HepG2 (cell line): ENCODE measurements around the gene ELAC2. TPM values are rescaled to one million over a fixed set of nuclear protein-coding genes. Genes with fewer than 3 reads are reported as not detected.

Source experiments
- ATAC-seq: fragments of 200-7000 bp; cut with Tn5 transposase; 3 replicates; pipeline ENCODE4 v1.9.1; 2020; ENCODE audit warnings: mild to moderate bottlenecking, moderate library complexity
- BruUV-seq: library from RNA; stranded (reverse); fragments of 400-500 nt; replicated peaks from 2 replicates; lab custom pipeline; 2021; lab: Mats Ljungman, UMichigan
- CTCF ChIA-PET: fragments of 300-600 bp; formaldehyde crosslinking; extraction: SDS; loops from one replicate; lab custom pipeline; 2021; ENCODE audit warnings: low total read pairs, inconsistent platforms, low intra/inter-chr PET ratio; lab: Yijun Ruan, JAX
- POLR2A ChIA-PET: fragments of 350-600 bp; sonication (Branson Sonifier 250); formaldehyde crosslinking; loops from one replicate; lab custom pipeline; 2020; ENCODE audit warnings: antibody characterized with exemption, inconsistent platforms; lab: Yijun Ruan, JAX
- DNase-seq: peaks from one replicate; pipeline ENCODE4 v3.0.0-alpha.2; 2015; ENCODE audit warnings: low spot score
- FAIRE-seq: peaks from 3 replicates; lab custom pipeline; 2011; peaks lifted over from hg19 to GRCh38; lab: Jason Lieb, UNC
- H2AFZ ChIP-seq: one replicate; pipeline ENCODE4 v1.6.1; 2011; ENCODE audit warnings: low read length, inconsistent platforms
- H3K27ac ChIP-seq: fragments of 300-600 bp; 3 replicates; pipeline ENCODE4 v1.8.0; 2011; ENCODE audit warnings: mixed run types, mild to moderate bottlenecking, mixed read lengths, low read length, inconsistent platforms; ENCODE audit not compliant: insufficient read depth; ENCODE audit errors: extremely low read length
- H3K27me3 ChIP-seq, 2 experiments: fragments of 200-600 bp in 1 of 2; 2 replicates in 1 of 2; 3 replicates in 1 of 2; pipeline versions ENCODE4 v1.6.0 to v1.8.0; 2011; ENCODE audit warnings: low read length in 2 of 2, mild to moderate bottlenecking in 2 of 2, moderate library complexity in 2 of 2, inconsistent platforms in 1 of 2; ENCODE audit not compliant: insufficient read depth in 2 of 2, control insufficient read depth in 1 of 2
- H3K36me3 ChIP-seq, 2 experiments: fragments of 200-600 bp in 1 of 2; replicated peaks in 1 of 2; 2 replicates in 1 of 2; 3 replicates in 1 of 2; pipeline versions ENCODE4 v1.5.1 to v1.8.0; 2011; ENCODE audit warnings: low read length in 2 of 2, inconsistent platforms in 1 of 2; ENCODE audit not compliant: insufficient read depth in 2 of 2, control insufficient read depth in 1 of 2
- H3K4me1 ChIP-seq: 2 replicates; pipeline ENCODE4 v1.5.1; 2012; ENCODE audit warnings: low read length, inconsistent platforms; ENCODE audit not compliant: insufficient read depth
- H3K4me2 ChIP-seq: 2 replicates; pipeline ENCODE4 v1.6.0; 2011; ENCODE audit warnings: low read depth, low read length, inconsistent platforms
- H3K4me3 ChIP-seq, 3 experiments: fragments of 200-600 bp in 1 of 3; sonication (generic), shearing (Covaris generic) in 1 of 3; replicated peaks in 1 of 3; 2 replicates each; pipeline ENCODE4 v1.5.1; 2011 to 2016; ENCODE audit warnings: low read length in 3 of 3, inconsistent platforms in 2 of 3, low read depth in 2 of 3, mild to moderate bottlenecking in 2 of 3, control low read depth in 1 of 3, mixed read lengths in 1 of 3; ENCODE audit not compliant: insufficient read depth in 1 of 3
- H3K79me2 ChIP-seq: one replicate; pipeline ENCODE4 v1.6.1; 2011; ENCODE audit warnings: low read length, inconsistent platforms; ENCODE audit not compliant: insufficient read depth
- H3K9ac ChIP-seq: 2 replicates; pipeline ENCODE4 v1.6.0; 2011; ENCODE audit warnings: mild to moderate bottlenecking, low read depth, low read length, inconsistent platforms; ENCODE audit not compliant: insufficient read depth
- H3K9me3 ChIP-seq: 2 replicates; pipeline ENCODE4 v1.5.1; 2012; ENCODE audit warnings: mild to moderate bottlenecking, low read length
- H4K20me1 ChIP-seq: 2 replicates; pipeline ENCODE4 v1.6.0; 2011; ENCODE audit warnings: inconsistent platforms, mild to moderate bottlenecking, low read length, moderate library complexity; ENCODE audit not compliant: insufficient read depth
- ARNTL ChIP-seq: sonication (generic); formaldehyde crosslinking; IDR thresholded peaks from 2 replicates; pipeline ENCODE4 v1.4.0; 2020; ENCODE audit warnings: mild to moderate bottlenecking, missing genetic modification reagents
- HNRNPUL1 ChIP-seq: fragments of 200-400 bp; formaldehyde crosslinking; IDR thresholded peaks from 2 replicates; pipeline ENCODE4 v1.6.1; 2017; ENCODE audit warnings: low read depth, mild to moderate bottlenecking, low read length, moderate library complexity
- MEIS2 ChIP-seq: sonication (generic); formaldehyde crosslinking; IDR thresholded peaks from 2 replicates; pipeline ENCODE4 v1.9.0; 2021; ENCODE audit warnings: mild to moderate bottlenecking, missing genetic modification reagents
- NPAS2 ChIP-seq: sonication (generic); formaldehyde crosslinking; IDR thresholded peaks from 2 replicates; pipeline ENCODE4 v1.8.0; 2022; ENCODE audit warnings: mild to moderate bottlenecking, missing genetic modification reagents, borderline replicate concordance
- REL ChIP-seq: sonication (generic); formaldehyde crosslinking; conservative IDR thresholded peaks from 2 replicates; pipeline ENCODE4 v1.8.0; 2022; ENCODE audit warnings: mild to moderate bottlenecking, missing genetic modification reagents, moderate library complexity
- SAP130 ChIP-seq: IDR thresholded peaks from 2 replicates; pipeline ENCODE4 v1.6.1; 2016; ENCODE audit warnings: low read depth
- SNAPC2 ChIP-seq: sonication (generic); formaldehyde crosslinking; IDR thresholded peaks from 2 replicates; pipeline ENCODE4 v1.8.1; 2022; ENCODE audit warnings: mild to moderate bottlenecking, missing genetic modification reagents
- SPEN ChIP-seq: sonication (generic); formaldehyde crosslinking; IDR thresholded peaks from 2 replicates; pipeline ENCODE4 v1.5.1; 2020; ENCODE audit warnings: low read depth, mild to moderate bottlenecking, missing genetic modification reagents
- WGBS: methylation state at CpG from one replicate; pipeline ENCODE4 v1.1.6; 2017; ENCODE audit warnings: low lambda C conversion rate; 5-methylcytosine and 5-hydroxymethylcytosine counted together
- in situ Hi-C: cut with HindIII; loops from 2 replicates; pipeline ENCODE4 v1.10.0; 2017; ENCODE audit warnings: low pct_unique_long_range_greater_than_20kb; ENCODE audit not compliant: extremely low pct_ligation_motif_present
- intact Hi-C: fragments of 100-400 bp; cut with micrococcal nuclease; formaldehyde crosslinking; loops from one replicate; pipeline ENCODE4 v1.10.0; 2022; ENCODE audit not compliant: unreplicated experiment
- polyA plus RNA-seq, 8 experiments: library from polyadenylated mRNA; depleted of rRNA in 3 of 8; stranded (reverse) in 7 of 8; unstranded in 1 of 8; fragments of >200 nt; fragmentation: Illumina TruSeq in 4 of 8; extraction: Trizol in 4 of 8; gene quantifications; 2 replicates each; pipeline versions ENCODE4 v1.2.1 to v1.2.3, GENCODE V29; 2011 to 2016; ENCODE audit warnings: low read depth in 4 of 8, missing spikeins in 1 of 8, mixed read lengths in 1 of 8; ENCODE audit not compliant: insufficient read depth in 1 of 8
- total RNA-seq, 5 experiments: library from RNA; depleted of rRNA; stranded (reverse); fragments of >200 nt; fragmentation: Illumina TruSeq; extraction: Trizol; gene quantifications; 2 replicates each; pipeline ENCODE4 v1.2.3, GENCODE V29; 2016; ENCODE audit warnings: low read depth in 1 of 5
- TF ChIP-seq, protein P1 (sequence below): sonication (generic); formaldehyde crosslinking; IDR thresholded peaks from 2 replicates; pipeline ENCODE4 v1.4.0; 2020; ENCODE audit warnings: missing genetic modification reagents, borderline replicate concordance
- TF ChIP-seq, protein P2 (sequence below): sonication (generic); formaldehyde crosslinking; IDR thresholded peaks from 2 replicates; pipeline ENCODE4 v1.8.0; 2022; ENCODE audit warnings: missing genetic modification reagents, mild to moderate bottlenecking, borderline replicate concordance

Gene ELAC2
- total and polyA plus RNA-seq, 2 of the 13 experiments (the other 11 are each of a cell fraction or from before 2014, with no cell fraction given), result 35.6 to 50.4 TPM

DNA sequence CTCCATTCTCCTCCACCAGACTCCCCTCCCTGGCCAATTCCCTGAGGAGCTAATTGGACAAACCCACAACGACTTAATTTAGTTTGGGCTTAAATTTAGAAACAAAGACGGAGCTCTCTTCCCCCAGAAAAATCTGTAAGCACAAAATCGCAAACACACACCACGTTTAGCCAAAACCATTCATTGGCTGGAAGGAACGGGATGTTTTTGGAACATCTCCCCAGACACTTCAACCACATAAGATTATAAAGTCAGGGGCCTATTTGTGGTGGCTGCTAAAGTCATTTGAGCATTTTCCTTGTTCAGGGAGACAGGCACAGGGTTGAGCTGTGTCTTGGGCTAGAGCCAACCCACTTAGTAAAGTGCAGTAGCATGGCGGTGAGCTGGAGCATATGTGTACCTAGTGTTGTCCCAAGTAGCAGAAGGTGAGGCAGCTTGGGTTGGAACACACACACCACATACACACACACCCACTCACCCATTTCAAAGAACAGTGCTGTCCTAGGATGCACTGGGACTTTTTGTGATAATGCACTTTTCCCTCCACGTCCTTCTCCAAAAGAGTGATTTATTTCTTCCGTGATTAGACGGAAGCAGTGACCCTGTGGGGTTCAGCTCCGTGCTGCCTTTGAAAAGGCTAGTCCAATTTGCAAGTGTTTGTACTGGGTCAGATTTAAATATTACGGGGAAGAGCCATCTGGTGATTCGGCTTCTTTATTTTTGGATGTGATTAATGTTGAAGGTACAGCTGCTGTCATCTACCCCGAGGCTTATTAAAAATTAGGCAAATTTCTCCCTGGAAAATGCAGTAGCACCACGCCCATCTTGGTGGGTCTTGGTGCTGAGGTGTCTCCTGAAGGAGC, 32.2 kb downstream of the ELAC2 start:
- WGBS, result 76% methylated on average over 11 of the region's 14 CpGs
- ATAC-seq (no peak), DNase-seq (no peak), FAIRE-seq (no peak)
- no peaks in the 10 kb centered on the region for H3K9me3 ChIP-seq
- CTCF ChIA-PET, result no interaction called here
- in situ Hi-C loops (no loop called here), intact Hi-C loops (no loop called here)
- H2AFZ ChIP-seq, result no peak overlapping the region
- no peaks in the 10 kb centered on the region for H3K27me3 ChIP-seq
- no peak for TF ChIP-seq SPEN (CRISPR knock-in tag)
- no peak for TF ChIP-seq ARNTL
- TF ChIP-seq SNAPC2, result no peak
- no peak for TF ChIP-seq NPAS2
- POLR2A ChIA-PET, result no interaction called here
- no peak overlapping the region for H3K27ac ChIP-seq
- H4K20me1 ChIP-seq, result no peaks in the 10 kb centered on the region
- H3K9ac ChIP-seq, result no peak overlapping the region
- H3K4me2 ChIP-seq, result no peak overlapping the region
- BruUV-seq, result no TSS peak
- H3K4me3 ChIP-seq, result no peak overlapping the region
- H3K36me3 ChIP-seq, result no peaks in the 10 kb centered on the region
- peaks cover 13% of the 10 kb centered on the region for H3K4me1 ChIP-seq
- H3K79me2 ChIP-seq, result no peaks in the 10 kb centered on the region

DNA sequence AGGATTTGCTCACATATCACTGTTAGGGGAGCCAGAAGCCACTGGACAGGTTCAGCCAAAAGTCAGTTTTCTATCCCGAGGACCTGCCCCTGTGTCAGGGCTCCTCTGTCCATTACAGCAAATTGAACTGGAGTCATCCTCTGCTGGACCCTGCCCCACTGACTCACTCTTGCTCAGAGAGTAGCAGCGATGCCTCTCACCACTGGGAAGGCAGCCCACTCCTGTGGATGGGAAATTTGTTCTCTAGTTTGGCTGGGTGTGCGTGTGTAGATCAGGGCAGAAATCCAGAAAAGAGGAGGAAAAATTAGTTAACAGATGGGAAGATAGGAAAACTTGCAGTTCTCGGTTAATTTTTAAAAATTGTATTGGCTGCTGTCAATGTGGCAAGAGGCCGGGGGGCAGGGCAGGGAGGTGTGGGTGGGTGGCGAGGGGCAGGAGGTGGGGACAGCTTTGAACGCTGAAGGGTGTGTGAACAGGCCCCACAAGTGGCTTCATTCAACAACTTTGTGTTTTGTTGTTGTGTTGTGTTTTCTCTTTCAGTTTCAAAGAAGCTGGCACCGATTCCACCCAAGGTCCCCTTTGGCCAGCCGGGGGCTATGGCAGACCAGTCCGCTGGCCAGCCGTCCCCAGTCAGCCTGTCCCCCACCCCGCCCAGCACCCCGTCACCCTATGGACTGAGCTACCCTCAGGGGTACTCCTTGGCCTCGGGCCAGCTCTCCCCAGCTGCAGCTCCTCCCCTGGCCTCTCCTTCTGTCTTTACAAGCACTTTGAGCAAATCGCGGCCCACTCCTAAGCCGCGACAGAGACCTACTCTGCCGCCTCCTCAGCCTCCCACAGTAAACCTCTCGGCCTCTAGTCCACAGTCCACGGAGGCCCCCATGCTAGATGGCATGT, 33.6 kb downstream of the ELAC2 start:
- ATAC-seq, result peak; percentile 57
- H3K4me2 ChIP-seq, result peak overlapping the region; percentile 3; the same call in 1 of the 2 replicates
- H3K9me3 ChIP-seq, result no peaks in the 10 kb centered on the region
- in situ Hi-C loops (no loop called here), intact Hi-C loops (no loop called here)
- no peak overlapping the region for H3K27ac ChIP-seq
- no peak for FAIRE-seq
- 59% methylated on average over 21 of the region's 21 CpGs for WGBS
- BruUV-seq, result no TSS peak
- no peaks in the 10 kb centered on the region for H3K79me2 ChIP-seq
- no peak overlapping the region for H3K9ac ChIP-seq
- H3K4me1 ChIP-seq, result peaks cover 4% of the 10 kb centered on the region; the same call in 1 of the 2 replicates
- H3K36me3 ChIP-seq, result no peaks in the 10 kb centered on the region
- no peaks in the 10 kb centered on the region for H4K20me1 ChIP-seq
- H3K4me3 ChIP-seq, result no peak overlapping the region
- ChIA-PET POLR2A (no interaction called here), CTCF (no interaction called here)
- H3K27me3 ChIP-seq, result no peaks in the 10 kb centered on the region
- no peak for DNase-seq
- H2AFZ ChIP-seq, result no peak overlapping the region
- TF ChIP-seq, protein P1, sequence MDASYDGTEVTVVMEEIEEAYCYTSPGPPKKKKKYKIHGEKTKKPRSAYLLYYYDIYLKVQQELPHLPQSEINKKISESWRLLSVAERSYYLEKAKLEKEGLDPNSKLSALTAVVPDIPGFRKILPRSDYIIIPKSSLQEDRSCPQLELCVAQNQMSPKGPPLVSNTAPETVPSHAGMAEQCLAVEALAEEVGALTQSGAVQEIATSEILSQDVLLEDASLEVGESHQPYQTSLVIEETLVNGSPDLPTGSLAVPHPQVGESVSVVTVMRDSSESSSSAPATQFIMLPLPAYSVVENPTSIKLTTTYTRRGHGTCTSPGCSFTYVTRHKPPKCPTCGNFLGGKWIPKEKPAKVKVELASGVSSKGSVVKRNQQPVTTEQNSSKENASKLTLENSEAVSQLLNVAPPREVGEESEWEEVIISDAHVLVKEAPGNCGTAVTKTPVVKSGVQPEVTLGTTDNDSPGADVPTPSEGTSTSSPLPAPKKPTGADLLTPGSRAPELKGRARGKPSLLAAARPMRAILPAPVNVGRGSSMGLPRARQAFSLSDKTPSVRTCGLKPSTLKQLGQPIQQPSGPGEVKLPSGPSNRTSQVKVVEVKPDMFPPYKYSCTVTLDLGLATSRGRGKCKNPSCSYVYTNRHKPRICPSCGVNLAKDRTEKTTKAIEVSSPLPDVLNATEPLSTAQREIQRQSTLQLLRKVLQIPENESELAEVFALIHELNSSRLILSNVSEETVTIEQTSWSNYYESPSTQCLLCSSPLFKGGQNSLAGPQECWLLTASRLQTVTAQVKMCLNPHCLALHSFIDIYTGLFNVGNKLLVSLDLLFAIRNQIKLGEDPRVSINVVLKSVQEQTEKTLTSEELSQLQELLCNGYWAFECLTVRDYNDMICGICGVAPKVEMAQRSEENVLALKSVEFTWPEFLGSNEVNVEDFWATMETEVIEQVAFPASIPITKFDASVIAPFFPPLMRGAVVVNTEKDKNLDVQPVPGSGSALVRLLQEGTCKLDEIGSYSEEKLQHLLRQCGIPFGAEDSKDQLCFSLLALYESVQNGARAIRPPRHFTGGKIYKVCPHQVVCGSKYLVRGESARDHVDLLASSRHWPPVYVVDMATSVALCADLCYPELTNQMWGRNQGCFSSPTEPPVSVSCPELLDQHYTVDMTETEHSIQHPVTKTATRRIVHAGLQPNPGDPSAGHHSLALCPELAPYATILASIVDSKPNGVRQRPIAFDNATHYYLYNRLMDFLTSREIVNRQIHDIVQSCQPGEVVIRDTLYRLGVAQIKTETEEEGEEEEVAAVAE, result no peak
- TF ChIP-seq HNRNPUL1 (no peak), REL (no peak), SAP130 (CRISPR knock-in tag) (no peak), MEIS2 (CRISPR knock-in tag) (no peak)
- TF ChIP-seq, protein P2, sequence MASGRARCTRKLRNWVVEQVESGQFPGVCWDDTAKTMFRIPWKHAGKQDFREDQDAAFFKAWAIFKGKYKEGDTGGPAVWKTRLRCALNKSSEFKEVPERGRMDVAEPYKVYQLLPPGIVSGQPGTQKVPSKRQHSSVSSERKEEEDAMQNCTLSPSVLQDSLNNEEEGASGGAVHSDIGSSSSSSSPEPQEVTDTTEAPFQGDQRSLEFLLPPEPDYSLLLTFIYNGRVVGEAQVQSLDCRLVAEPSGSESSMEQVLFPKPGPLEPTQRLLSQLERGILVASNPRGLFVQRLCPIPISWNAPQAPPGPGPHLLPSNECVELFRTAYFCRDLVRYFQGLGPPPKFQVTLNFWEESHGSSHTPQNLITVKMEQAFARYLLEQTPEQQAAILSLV, result no peak
